Left ventricle myocardium inferior (tissue), 1 donor: ENCODE results near the gene C10orf67. TPM values are rescaled to one million over a fixed set of nuclear protein-coding genes. Genes with fewer than 3 reads are reported as not detected.
A peak's percentile ranks its signal among the peaks of the same experiment; 100 is the strongest.
"Not testable (repeated sequence)": the region's sequence is repeated elsewhere in the genome, so short reads cannot be mapped to it uniquely, and the experiment has no call there.

ENCODE experiments used
- DNase-seq: peaks from one replicate; pipeline ENCODE4 v3.0.0-alpha.2; 2020
- H3K27ac ChIP-seq: fragments of 200-600 bp; replicated peaks from 2 replicates; pipeline ENCODE4 v1.8.0; 2021
- H3K27me3 ChIP-seq: fragments of 200-600 bp; 2 replicates; pipeline ENCODE4 v1.8.0; 2021; ENCODE audit warnings: low read depth
- H3K36me3 ChIP-seq: fragments of 200-600 bp; 2 replicates; pipeline ENCODE4 v1.8.0; 2021
- H3K4me1 ChIP-seq: fragments of 200-600 bp; 2 replicates; pipeline ENCODE4 v1.8.0; 2021
- H3K4me3 ChIP-seq: fragments of 200-600 bp; 2 replicates; pipeline ENCODE4 v1.8.0; 2021; ENCODE audit warnings: mild to moderate bottlenecking, moderate library complexity
- H3K9me3 ChIP-seq: fragments of 200-600 bp; replicated peaks from 2 replicates; pipeline ENCODE4 v1.8.0; 2021
- intact Hi-C: fragments of 100-400 bp; cut with micrococcal nuclease; formaldehyde crosslinking; loops from one replicate; pipeline ENCODE4 v1.11.0; 2022
- total RNA-seq: library from RNA; stranded (reverse); fragmentation: NEBNext Ultra II Directional; extraction: Animal tissue kit (Norgen Biotek cat#: 25700); gene quantifications from one replicate; pipeline ENCODE4 v1.2.1, GENCODE V29; 2021
- TF ChIP-seq, protein P1 (sequence below): fragments of 200-600 bp; IDR thresholded peaks from 2 replicates; pipeline ENCODE4 v1.8.0; 2021; ENCODE audit warnings: antibody characterized with exemption, mild to moderate bottlenecking, borderline replicate concordance
- donor health status: DM: no; HTN: yes; CAD: no; lungs with severe emphysema.

C10orf67 gene
- total RNA-seq, 1 donor from 2014 or later, result 0.36 TPM

DNA sequence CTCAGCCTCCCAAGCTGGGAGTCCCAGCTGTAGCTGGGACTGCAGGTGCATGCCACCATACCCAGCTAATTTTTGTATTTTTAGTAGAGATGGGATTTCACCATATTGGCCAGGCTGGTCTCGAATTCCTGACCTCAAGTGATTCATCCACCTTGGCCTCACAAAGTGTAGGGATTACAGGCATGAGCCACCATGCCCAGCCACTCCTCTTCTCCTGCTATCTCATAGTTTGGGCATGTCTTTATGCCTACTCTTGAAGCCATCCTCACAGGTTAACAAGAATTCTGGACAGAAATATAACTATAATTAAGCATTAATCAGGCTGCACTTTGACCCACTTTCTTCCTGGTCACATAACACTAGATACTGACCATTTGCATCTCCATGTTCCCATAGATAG is 28.6 kb upstream of the C10orf67 start:
- no peak for DNase-seq
- Histone ChIP-seq H3K27ac (no peak overlapping the region), H3K9me3 (no peaks in the 10 kb centered on the region), H3K36me3 (no peaks in the 10 kb centered on the region), H3K4me1 (peaks cover 24% of the 10 kb centered on the region), H3K27me3 (no peaks in the 10 kb centered on the region), H3K4me3 (no peak overlapping the region)
- TF ChIP-seq, protein P1, sequence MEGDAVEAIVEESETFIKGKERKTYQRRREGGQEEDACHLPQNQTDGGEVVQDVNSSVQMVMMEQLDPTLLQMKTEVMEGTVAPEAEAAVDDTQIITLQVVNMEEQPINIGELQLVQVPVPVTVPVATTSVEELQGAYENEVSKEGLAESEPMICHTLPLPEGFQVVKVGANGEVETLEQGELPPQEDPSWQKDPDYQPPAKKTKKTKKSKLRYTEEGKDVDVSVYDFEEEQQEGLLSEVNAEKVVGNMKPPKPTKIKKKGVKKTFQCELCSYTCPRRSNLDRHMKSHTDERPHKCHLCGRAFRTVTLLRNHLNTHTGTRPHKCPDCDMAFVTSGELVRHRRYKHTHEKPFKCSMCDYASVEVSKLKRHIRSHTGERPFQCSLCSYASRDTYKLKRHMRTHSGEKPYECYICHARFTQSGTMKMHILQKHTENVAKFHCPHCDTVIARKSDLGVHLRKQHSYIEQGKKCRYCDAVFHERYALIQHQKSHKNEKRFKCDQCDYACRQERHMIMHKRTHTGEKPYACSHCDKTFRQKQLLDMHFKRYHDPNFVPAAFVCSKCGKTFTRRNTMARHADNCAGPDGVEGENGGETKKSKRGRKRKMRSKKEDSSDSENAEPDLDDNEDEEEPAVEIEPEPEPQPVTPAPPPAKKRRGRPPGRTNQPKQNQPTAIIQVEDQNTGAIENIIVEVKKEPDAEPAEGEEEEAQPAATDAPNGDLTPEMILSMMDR, result no peak
- intact Hi-C loops, result no loop called here

DNA sequence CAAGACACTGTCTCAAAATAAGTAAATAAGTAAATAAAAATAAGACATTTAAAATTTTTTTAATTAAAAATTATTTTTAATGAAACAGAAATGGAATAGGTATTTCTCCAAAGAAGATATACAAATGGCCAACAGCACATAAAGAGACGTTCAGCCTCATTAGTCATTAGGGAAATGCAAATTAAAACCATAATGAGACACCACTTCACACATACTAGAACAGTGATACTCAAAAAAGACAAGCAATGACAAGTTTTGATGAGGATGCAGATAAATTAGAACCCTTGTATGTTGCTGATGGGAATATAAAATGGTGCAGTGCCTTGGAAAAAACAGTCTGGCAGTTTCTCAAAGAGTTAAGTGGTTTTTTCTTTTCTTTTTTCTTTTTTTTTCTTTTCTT is 26.5 kb upstream of the C10orf67 start:
- Histone ChIP-seq H3K4me3 (no peak overlapping the region), H3K4me1 (peaks cover 26% of the 10 kb centered on the region), H3K27me3 (no peaks in the 10 kb centered on the region), H3K27ac (no peak overlapping the region), H3K9me3 (no peaks in the 10 kb centered on the region), H3K36me3 (no peaks in the 10 kb centered on the region)
- TF ChIP-seq, protein P1, result no peak
- no peak for DNase-seq
- intact Hi-C loops, result no loop called here

DNA sequence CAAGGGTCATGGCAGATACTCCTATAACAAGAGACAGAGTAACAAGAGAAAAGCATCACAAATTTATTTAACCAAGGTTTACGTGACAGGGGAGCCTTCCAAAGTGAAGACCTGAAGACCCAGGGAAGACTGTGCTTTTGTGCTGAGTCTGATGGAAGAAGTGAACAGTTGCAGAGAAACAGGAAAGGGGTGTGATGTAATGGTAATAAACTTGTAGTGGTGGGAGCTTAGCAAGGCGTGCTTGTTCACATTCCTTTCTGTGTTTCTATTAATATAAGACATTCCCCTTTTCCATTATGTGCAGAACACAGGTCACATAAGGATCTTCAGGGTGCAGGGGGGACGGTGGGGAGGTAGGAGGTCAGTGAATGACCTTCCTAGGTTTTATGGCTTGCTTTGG is 25.5 kb upstream of the C10orf67 start:
- Histone ChIP-seq H3K9me3 (no peaks in the 10 kb centered on the region), H3K36me3 (no peaks in the 10 kb centered on the region), H3K27ac (peak overlapping the region; percentile 49), H3K27me3 (no peaks in the 10 kb centered on the region), H3K4me1 (peaks cover 26% of the 10 kb centered on the region), H3K4me3 (no peak overlapping the region)
- intact Hi-C loops, result no loop called here
- no peak for DNase-seq
- TF ChIP-seq, protein P1, result no peak

DNA sequence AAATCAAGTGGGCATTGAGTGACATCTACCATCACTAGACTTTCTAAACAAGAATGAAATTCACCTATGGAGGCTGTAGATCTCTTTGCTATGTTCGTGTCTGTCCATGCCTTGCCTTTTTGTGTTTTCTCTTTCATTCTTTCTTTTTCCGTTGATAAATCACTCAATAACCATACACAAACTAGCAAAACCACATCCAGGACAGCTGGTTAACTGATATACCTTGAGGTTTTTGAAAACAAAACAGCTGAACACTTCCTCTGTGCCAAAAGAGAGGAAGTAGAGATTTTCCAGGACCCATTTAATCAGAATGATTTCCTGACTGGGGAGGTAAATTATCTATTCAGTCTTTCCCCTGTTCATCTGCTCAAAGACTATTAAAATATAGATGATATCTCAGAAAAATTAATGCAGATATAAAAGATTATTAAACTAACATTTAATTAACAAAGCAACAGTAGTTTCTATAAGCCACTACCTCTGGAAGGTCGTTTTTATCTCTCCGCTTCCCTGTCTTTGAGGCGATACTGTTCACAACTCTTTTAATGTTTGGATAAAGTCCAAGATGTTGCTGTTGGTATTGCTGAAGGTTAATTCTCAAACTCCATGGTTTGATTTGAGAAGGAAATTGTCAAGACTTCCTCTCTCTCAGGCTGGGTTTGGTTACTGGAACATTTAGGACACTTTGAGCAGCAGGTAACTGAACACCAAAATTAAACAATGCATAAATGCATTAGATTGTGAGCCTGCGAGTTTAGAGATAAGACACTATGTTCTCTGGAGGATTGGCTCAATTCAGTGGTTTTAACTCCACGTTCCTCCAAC is 24.4 kb upstream of the C10orf67 start:
- Histone ChIP-seq H3K4me1 (peaks cover 26% of the 10 kb centered on the region), H3K27ac (peak overlapping the region; percentile 49), H3K36me3 (no peaks in the 10 kb centered on the region), H3K27me3 (no peaks in the 10 kb centered on the region), H3K4me3 (no peak overlapping the region), H3K9me3 (no peaks in the 10 kb centered on the region)
- no peak for DNase-seq
- intact Hi-C loops, result no loop called here
- TF ChIP-seq, protein P1, result no peak

DNA sequence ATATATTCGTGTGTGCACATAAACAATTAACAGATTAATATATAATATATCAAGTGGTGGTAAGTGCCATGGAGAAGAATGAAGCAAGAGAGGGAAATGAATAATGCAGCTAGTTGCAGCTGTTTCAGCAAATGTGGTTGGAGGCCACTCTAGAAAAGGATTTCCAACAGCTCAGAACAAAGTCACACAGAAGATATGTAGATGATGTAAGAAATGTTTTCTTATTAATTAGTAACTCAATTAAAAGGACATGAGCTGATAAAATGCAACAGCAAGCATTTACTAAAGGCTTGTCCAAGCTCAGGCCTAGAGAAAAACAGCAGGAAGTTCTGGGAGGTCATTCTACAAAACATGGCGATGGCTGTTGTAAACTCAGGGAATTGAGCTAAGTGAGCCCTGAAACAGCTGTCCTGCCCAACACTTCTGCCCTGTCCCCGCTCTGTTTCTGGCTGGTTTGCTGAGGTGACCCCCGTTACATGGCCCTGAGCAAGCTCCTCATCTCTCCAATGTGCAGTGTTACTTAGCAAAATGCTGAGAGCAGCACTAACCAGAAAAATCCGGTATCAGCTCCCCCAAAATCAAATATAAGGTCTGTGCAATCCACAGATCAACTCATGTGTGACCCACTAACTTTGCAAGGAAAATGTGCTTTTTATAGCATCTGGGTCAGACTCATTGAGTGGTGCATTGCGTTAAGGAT is 23.4 kb upstream of the C10orf67 start:
- Histone ChIP-seq H3K4me1 (peaks cover 26% of the 10 kb centered on the region), H3K36me3 (no peaks in the 10 kb centered on the region), H3K9me3 (no peaks in the 10 kb centered on the region), H3K4me3 (no peak overlapping the region), H3K27me3 (no peaks in the 10 kb centered on the region), H3K27ac (peak overlapping the region; percentile 49)
- TF ChIP-seq, protein P1, result no peak
- no peak for DNase-seq
- intact Hi-C loops, result no loop called here

DNA sequence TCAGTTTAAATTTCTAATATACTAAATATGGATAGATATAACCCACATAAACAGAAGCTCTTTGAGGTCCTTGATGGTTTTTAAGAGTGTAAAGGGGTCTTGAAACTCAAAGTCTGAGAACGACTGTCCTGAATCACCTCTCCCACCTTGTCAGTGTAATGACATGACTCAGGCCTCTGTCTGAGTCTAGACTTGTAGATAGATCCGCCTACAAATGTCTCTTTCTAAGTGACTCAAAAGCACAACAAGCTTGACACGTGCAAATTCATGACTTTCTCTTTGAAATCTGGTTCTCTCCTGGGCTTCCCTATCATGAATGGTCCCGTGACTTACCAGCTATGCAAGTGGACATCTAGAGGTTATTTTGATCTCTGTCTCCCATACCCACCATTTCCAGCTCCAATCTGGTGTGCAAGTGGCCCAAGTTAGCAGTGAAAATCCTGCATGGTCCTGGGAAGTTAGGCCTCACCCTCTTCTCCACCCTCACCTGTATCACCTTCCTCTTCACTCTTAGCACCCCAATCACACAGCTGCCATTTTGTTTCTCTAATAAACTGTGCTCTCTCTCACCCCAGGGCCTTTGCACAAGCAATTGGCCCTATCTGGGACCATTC is 20.9 kb upstream of the C10orf67 start:
- H3K9me3 ChIP-seq, DNase-seq, H3K36me3 ChIP-seq, H3K27me3 ChIP-seq, intact Hi-C loops, H3K27ac ChIP-seq, H3K4me3 ChIP-seq: not testable (repeated sequence)
- H3K4me1 ChIP-seq, result peaks cover 26% of the 10 kb centered on the region
